ENCODE results near the gene ZSCAN5A.
"Not testable (repeated sequence)": the region's sequence is repeated elsewhere in the genome, so short reads cannot be mapped to it uniquely, and the experiment has no call there.

Gene ZSCAN5A, protein sequence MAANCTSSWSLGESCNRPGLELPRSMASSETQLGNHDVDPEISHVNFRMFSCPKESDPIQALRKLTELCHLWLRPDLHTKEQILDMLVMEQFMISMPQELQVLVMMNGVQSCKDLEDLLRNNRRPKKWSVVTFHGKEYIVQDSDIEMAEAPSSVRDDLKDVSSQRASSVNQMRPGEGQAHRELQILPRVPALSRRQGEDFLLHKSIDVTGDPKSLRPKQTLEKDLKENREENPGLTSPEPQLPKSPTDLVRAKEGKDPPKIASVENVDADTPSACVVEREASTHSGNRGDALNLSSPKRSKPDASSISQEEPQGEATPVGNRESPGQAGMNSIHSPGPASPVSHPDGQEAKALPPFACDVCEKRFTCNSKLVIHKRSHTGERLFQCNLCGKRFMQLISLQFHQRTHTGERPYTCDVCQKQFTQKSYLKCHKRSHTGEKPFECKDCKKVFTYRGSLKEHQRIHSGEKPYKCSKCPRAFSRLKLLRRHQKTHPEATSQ

GRCh38 chr19:56314381-56315076, at the start of gene ZSCAN5A:
ZSCAN5A (minus strand) TSS chr19:56314839; CDS start chr19:56225046, 89,793 bp downstream.
- DNase-seq, result peak; percentile 98

DNA sequence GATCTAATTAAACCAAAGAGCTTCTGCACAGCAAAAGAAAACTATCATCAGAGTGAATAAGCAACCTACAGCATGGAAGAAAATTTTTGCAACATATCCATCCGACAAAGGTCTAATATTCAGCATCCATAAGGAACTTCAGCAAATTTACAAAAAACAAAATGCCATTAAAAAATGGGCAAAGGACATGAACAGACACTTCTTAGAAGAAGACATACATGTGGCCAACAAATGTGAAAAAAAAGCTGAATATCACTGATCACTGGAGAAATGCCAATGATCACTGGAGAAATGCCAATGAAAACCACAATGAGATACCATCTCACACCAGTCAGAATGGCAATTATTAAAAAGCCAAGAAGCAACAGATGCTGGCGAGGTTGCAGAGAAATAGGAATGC, 46.2 kb upstream of the ZSCAN5A start:
- DNase-seq, result no peak

- DNase-seq, result no peak
Measured at GRCh38 chr19:56356944-56357343, 42.3 kb upstream of the ZSCAN5A start.

DNA sequence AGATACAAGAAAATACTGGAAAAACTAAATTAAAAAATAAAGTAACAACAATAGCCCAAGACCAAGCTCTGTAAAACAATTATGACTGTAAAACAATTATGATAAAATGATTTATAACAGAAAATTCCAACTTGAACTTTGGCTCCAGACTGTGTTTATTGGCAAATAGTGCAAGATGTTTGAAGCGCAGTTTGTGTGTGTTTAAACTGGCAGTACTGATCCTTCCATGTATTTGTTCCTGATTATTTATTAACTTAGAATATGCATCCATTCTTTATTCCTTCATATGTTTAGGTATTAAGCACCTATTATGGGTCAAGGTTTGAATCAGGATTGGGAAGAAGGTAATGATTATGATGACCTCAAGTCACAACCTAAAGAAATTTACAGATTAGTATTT, 40.9 kb upstream of the ZSCAN5A start:
- DNase-seq, result no peak

DNA sequence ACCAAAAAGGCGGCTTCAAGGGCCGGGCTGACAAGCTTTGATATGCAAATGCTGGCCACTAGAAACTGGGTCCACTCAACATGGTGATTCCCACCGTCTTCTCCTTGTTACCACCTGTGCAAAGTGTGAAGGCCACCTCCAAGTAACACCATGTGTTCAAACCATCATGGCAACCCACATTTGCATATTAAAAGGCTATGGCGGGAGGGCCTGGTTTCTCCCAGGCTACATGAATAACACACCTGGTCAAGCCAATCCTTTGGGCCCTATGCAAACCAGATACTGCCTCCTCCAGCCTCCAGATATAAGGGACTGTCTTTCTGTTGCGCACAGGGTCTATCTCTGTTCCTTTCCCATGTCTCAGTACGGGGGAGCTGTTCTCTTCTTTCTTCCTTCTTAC, 36.6 kb upstream of the ZSCAN5A start:
- DNase-seq, result no peak

- peak; percentile 60 for DNase-seq
Measured at GRCh38 chr19:56350416-56351045, 35.9 kb upstream of the ZSCAN5A start.

DNA sequence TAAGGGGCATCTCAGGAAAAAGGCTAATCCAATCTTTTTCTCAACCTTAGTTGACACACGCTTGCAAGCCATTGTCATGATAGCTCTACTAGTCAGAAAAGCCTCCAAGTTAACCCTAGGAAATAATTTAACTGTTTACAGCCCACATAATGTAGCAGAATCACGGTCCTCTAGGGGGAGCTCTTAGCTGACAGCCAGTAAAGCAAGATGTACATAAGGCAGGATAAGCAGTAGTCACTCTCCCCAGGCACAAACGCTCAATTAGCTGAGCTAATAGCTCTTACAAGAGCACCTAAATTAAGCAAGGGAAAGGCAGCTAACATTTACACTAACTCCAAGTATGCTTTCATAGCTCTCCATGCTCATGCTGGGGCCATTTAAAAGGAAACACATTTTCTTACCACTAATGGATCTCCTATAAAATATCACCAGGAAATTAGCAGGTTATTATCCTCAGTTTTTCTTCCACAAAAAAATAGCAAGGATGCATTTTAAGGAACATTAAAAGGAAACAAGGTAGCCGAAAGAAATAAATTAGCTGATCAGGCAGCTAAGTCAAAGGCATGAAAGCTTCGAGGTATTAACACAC, 33.7 kb upstream of the ZSCAN5A start:
- DNase-seq, result no peak

GRCh38 chr19:56347163-56347778, 32.6 kb upstream of the ZSCAN5A start:
- DNase-seq, result no peak

- no peak for DNase-seq
Measured at GRCh38 chr19:56341948-56342347, 27.3 kb upstream of the ZSCAN5A start.

GRCh38 chr19:56339031-56339430, 24.4 kb upstream of the ZSCAN5A start:
- DNase-seq, result not testable (repeated sequence)

GRCh38 chr19:56337077-56337476, 22.4 kb upstream of the ZSCAN5A start:
- not testable (repeated sequence) for DNase-seq

- DNase-seq, result not testable (repeated sequence)
Measured at GRCh38 chr19:56335371-56335770, 20.7 kb upstream of the ZSCAN5A start.

- DNase-seq, result peak; percentile 66
Measured at GRCh38 chr19:56333506-56333905, 18.9 kb upstream of the ZSCAN5A start.

DNA sequence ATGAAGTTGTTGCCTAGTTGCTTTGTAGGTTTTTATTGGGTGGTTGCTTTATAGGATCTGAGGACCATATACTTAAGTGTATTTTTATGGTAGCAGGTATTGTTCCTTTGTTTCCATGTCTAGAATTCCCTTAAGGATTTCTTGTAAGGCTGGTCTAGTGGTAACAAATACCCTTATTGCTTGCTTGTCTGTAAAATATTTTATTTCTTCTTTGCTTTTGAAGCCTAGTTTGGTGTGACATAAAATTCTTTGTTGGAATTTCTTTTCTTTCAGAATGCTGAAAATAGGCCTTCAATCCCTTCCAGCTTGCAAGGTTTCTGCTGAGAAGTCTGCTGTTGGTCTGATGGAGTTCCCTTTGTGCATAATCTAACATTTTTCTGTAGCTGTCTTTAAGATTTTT, 18.1 kb upstream of the ZSCAN5A start:
- DNase-seq, result no peak

GRCh38 chr19:56324436-56324835, 9.8 kb upstream of the ZSCAN5A start:
- DNase-seq, result no peak

DNA sequence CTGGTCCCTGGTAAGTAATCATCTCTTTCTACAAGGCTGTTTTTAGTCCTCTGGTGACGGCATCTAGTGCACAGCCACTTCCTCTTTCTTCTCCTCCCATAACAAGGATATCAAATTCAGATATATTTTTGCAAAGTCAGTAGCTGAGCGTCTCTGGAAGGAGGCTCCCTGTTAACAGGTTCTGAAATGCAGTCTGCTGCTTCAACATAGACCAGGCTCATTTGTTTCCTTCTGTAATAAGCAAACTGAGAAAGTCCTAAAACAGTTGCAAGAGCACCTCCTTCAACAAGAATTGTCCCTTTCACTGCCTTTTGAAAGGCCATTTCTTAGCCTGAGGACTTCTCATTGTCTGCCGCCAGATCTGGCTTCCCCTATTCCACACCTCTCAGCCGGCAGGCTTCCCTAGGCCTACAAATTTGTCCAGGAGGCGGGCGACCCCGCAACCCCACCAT, 7.4 kb upstream of the ZSCAN5A start:
- no peak for DNase-seq

DNA sequence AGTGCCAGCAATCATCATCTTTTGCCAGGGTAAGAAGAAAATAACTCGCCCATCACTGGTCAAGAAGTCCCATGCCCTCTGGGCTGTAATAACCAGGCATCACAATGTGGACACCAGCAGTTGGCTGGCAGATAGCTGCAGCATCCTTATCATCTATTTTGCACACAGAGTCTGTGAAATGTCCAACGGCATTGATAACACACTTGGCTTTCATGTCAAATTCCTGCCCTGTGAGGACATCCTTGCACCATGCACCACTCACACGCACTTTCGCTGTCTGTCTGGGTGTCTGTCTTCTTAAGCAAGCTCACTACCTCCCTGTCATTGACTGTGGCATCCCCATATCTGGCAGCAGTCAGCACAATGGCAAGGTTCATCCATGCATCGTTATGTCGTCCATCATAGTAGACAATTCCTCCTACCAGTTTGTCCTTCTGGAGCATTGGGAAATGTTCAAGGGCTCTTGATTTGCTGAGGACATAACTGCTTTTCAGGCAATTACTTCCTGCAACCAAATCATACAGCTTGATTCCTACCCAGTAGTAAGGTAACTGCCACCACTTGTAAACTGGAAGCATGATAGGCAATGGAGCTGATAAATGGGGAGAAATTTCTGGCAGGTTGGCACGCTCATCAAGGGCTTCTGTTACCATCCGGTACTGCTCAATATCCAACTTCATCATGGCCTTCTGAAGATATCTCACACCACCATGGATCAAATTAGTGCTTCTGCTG, 6.8 kb upstream of the ZSCAN5A start:
- DNase-seq, result no peak

GRCh38 chr19:56319991-56320390, 5.4 kb upstream of the ZSCAN5A start:
- DNase-seq, result no peak

- no peak for DNase-seq
Measured at GRCh38 chr19:56317749-56318148, 3.1 kb upstream of the ZSCAN5A start.

DNA sequence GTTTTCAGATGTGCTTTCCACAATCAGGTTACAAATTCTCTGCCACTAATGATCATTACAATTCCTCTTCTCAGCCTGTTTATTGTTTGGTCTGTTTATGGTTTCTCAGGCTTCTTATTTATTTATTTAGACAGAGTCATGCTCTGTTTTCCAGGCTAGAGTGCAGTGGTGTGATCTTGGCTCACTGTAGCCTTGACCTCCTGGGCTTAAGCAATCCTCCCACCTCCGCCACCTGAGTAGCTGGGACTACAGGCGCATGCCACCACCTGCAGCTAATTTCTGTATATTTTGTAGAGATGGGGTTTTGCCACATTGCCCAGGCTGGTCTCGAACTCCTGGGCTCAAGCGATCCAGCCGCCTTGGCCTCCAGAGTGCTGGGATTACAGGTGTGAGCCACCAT, 2.1 kb upstream of the ZSCAN5A start:
- no peak for DNase-seq

- peak; percentile 98 for DNase-seq
Measured at GRCh38 chr19:56315077-56315828, 614 bp upstream of the ZSCAN5A start.
